SK-N-MC (cell line): ENCODE results near the gene DIPK1B.

Experiments
- EZH2 ChIP-seq: fragments of 200-600 bp; sonication (generic); IDR thresholded peaks from one replicate; pipeline ENCODE4 v1.6.1; 2017; ENCODE audit warnings: antibody characterized with exemption
- FOXP2 ChIP-seq: optimal IDR thresholded peaks from 2 replicates; pipeline ENCODE3; 2011; ENCODE audit warnings: mild to moderate bottlenecking, moderate library complexity; ENCODE audit not compliant: insufficient read depth; ENCODE audit errors: extremely low read length, control extremely low read depth
- POLR2AphosphoS5 ChIP-seq: IDR thresholded peaks from 2 replicates; pipeline ENCODE4 v1.6.1; 2012; ENCODE audit warnings: mild to moderate bottlenecking, low read depth, low read length, borderline replicate concordance

- TF ChIP-seq EZH2 (no peak), POLR2AphosphoS5 (no peak), FOXP2 (no peak)
These were observed 59.6 kb downstream of the DIPK1B start for GRCh38 chr9:136771907-136772415.
